Activated T-cell treated with anti-CD3 and anti-CD28 coated beads for 48 hours (primary cell): ENCODE results near the gene FAM234B.

Experiments used
- DNase-seq: peaks from one replicate; pipeline ENCODE4 v3.0.0-alpha.2; 2020; ENCODE audit warnings: low read depth

The FAM234B gene

GRCh38 chr12:13119826-13120225 lies 75.6 kb downstream of the FAM234B start:
- DNase-seq = no peak

GRCh38 chr12:13120413-13120812 lies 76.2 kb downstream of the FAM234B start:
- no peak for DNase-seq

GRCh38 chr12:13121568-13121967 lies 77.4 kb downstream of the FAM234B start:
- no peak for DNase-seq

- DNase-seq = no peak
Observed at GRCh38 chr12:13124656-13125505, 80.7 kb downstream of the FAM234B start.

- DNase-seq = no peak
Observed at GRCh38 chr12:13125996-13126395, 81.8 kb downstream of the FAM234B start.

- no peak for DNase-seq
Observed at GRCh38 chr12:13126494-13126893, 82.3 kb downstream of the FAM234B start.

- no peak for DNase-seq
Observed at GRCh38 chr12:13127444-13127843, 83.3 kb downstream of the FAM234B start.

- no peak for DNase-seq
Observed at GRCh38 chr12:13128291-13128965, 84.2 kb downstream of the FAM234B start.

- DNase-seq = no peak
Observed at GRCh38 chr12:13130981-13131380, 86.8 kb downstream of the FAM234B start.
